Natural killer cell (primary cell): Measurements from ENCODE around the gene RSRC1. TPM values are rescaled to one million over a fixed set of nuclear protein-coding genes. Genes with fewer than 3 reads are reported as not detected.
"Not testable (repeated sequence)": the region's sequence is repeated elsewhere in the genome, so short reads cannot be mapped to it uniquely, and the experiment has no call there.

Source experiments
- ATAC-seq, 3 donors: fragments of 150-1000 bp in 2 of 3; fragments of 200-7000 bp in 1 of 3; cut with Tn5 transposase; 1 replicate in 1 of 3; 2 replicates in 2 of 3; pipeline ENCODE4 v1.10.0; 2021; ENCODE audit warnings: mild to moderate bottlenecking in 2 of 3, moderate library complexity in 2 of 3
- DNase-seq, 2 donors: peaks; one replicate each; pipeline versions ENCODE4 v3.0.0 to v3.0.0-alpha.2; 2013 to 2021; ENCODE audit warnings: mixed read lengths in 1 of 2
- H3K27ac ChIP-seq: one replicate; pipeline ENCODE4 v1.5.1; 2013; ENCODE audit warnings: mild to moderate bottlenecking, low read length
- H3K27me3 ChIP-seq: one replicate; pipeline ENCODE4 v1.6.1; 2013; ENCODE audit warnings: low read length; ENCODE audit not compliant: control insufficient read depth, insufficient read depth
- H3K36me3 ChIP-seq: one replicate; pipeline ENCODE4 v1.6.1; 2013; ENCODE audit warnings: low read length; ENCODE audit not compliant: control insufficient read depth, insufficient read depth
- H3K4me1 ChIP-seq: one replicate; pipeline ENCODE4 v1.6.1; 2013; ENCODE audit warnings: low read length; ENCODE audit not compliant: control insufficient read depth, insufficient read depth
- H3K4me3 ChIP-seq: one replicate; pipeline ENCODE4 v1.5.1; 2013; ENCODE audit warnings: low read length
- H3K9me3 ChIP-seq: one replicate; pipeline ENCODE4 v1.6.1; 2013; ENCODE audit warnings: low read length; ENCODE audit not compliant: control insufficient read depth, insufficient read depth
- H3K27ac Mint-ChIP-seq, 2 donors: one replicate each; pipeline ENCODE4 v1.8.0; 2022; ENCODE audit warnings: mild to moderate bottlenecking in 2 of 2, mixed read lengths in 2 of 2, moderate library complexity in 1 of 2
- H3K27me3 Mint-ChIP-seq, 2 donors: one replicate each; pipeline ENCODE4 v1.8.0; 2022; ENCODE audit warnings: low read depth in 2 of 2, mixed read lengths in 2 of 2
- H3K36me3 Mint-ChIP-seq: one replicate; pipeline ENCODE4 v1.8.0; 2022; ENCODE audit warnings: mixed read lengths
- H3K4me1 Mint-ChIP-seq, 2 donors: one replicate each; pipeline ENCODE4 v1.8.0; 2022; ENCODE audit warnings: mixed read lengths in 2 of 2
- H3K4me3 Mint-ChIP-seq: one replicate; pipeline ENCODE4 v1.8.0; 2022; ENCODE audit warnings: mild to moderate bottlenecking, moderate library complexity, mixed read lengths
- H3K9me3 Mint-ChIP-seq, 2 donors: one replicate each; pipeline ENCODE4 v1.8.0; 2022; ENCODE audit warnings: mixed read lengths in 2 of 2
- WGBS: methylation state at CpG from one replicate; pipeline ENCODE4 v1.1.7; 2013; ENCODE audit warnings: missing lambda C conversion rate; ENCODE audit not compliant: insufficient coverage; 5-methylcytosine and 5-hydroxymethylcytosine counted together
- intact Hi-C: fragments of 100-400 bp; cut with micrococcal nuclease; formaldehyde crosslinking; loops from one replicate; pipeline ENCODE4 v1.14.2; 2022
- total RNA-seq, 4 donors: library from RNA; stranded (reverse); fragments of 120-200 nt in 1 of 4; gene quantifications; one replicate each; pipeline versions ENCODE4 v1.2.3 to v1.2.4, GENCODE V29; 2013 to 2022
- TF ChIP-seq, protein P1 (sequence below): fragments of 200-600 bp; IDR thresholded peaks from one replicate; pipeline ENCODE4 v1.8.0; 2022; ENCODE audit warnings: antibody characterized with exemption

The RSRC1 gene
- total RNA-seq, 3 donors from 2014 or later (not counting 1 experiment from before 2014, with no cell fraction given) = 37.3 to 41.1 (median 37.6) TPM

DNA sequence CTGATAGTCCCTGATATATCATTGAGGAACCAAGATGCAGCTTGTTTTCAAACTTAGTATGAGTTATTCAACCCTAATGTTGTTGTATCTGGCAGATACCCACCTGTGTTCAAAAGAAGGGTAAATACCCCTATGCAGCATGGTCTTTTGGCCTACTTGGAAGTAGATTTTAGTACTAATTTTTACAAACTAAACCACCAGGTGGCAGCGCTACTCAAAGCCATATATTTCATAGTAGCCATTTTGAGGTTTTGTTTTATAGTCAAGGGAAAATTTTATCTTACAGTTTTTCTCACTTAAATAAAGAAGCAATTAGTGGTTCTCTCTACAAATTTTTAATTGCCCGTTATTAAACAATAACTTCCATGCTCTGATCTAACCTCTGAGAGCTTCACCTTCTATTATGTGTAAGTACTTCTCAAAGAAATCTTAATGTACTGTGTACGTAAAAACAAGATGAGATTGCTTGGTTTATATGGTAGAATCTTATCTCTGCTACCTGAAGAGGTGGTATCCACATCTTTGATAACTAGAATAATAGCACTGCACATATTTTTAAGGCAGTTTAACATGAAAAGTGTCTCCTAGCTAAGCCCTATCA, 429.6 kb downstream of the RSRC1 start:
- peaks cover 2% of the 10 kb centered on the region for H3K36me3 ChIP-seq
- ATAC-seq (peak in 1 of 3 donors; percentile 54), DNase-seq (peak in 1 of 2 donors; percentile 69)
- H3K4me3 ChIP-seq = no peak overlapping the region
- H3K9me3 ChIP-seq = no peaks in the 10 kb centered on the region
- H3K27ac ChIP-seq = no peak overlapping the region
- Mint-ChIP-seq H3K36me3 (peaks cover 7% of the 10 kb centered on the region), H3K27ac (no peak overlapping the region), H3K27me3 (no peaks in the 10 kb centered on the region), H3K4me3 (no peak overlapping the region), H3K4me1 (no peaks in the 10 kb centered on the region), H3K9me3 (no peaks in the 10 kb centered on the region)
- intact Hi-C loops = loop anchor here (5.0 kb wide), 1 partner anchor 253 kb away; no protein-coding TSS in a partner anchor
- H3K4me1 ChIP-seq = no peaks in the 10 kb centered on the region
- TF ChIP-seq, protein P1, sequence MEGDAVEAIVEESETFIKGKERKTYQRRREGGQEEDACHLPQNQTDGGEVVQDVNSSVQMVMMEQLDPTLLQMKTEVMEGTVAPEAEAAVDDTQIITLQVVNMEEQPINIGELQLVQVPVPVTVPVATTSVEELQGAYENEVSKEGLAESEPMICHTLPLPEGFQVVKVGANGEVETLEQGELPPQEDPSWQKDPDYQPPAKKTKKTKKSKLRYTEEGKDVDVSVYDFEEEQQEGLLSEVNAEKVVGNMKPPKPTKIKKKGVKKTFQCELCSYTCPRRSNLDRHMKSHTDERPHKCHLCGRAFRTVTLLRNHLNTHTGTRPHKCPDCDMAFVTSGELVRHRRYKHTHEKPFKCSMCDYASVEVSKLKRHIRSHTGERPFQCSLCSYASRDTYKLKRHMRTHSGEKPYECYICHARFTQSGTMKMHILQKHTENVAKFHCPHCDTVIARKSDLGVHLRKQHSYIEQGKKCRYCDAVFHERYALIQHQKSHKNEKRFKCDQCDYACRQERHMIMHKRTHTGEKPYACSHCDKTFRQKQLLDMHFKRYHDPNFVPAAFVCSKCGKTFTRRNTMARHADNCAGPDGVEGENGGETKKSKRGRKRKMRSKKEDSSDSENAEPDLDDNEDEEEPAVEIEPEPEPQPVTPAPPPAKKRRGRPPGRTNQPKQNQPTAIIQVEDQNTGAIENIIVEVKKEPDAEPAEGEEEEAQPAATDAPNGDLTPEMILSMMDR = peak; percentile 28
- no CpG with 5 or more reads among the region's 3 CpGs for WGBS
- H3K27me3 ChIP-seq = no peaks in the 10 kb centered on the region

GRCh38 chr3:158540066-158540465, 430.2 kb downstream of the RSRC1 start:
- H3K27ac ChIP-seq = no peak overlapping the region
- TF ChIP-seq, protein P1 = no peak
- no peaks in the 10 kb centered on the region for H3K9me3 Mint-ChIP-seq
- H3K27me3 ChIP-seq = no peaks in the 10 kb centered on the region
- no peak overlapping the region for H3K4me3 ChIP-seq
- H3K36me3 Mint-ChIP-seq = peaks cover 7% of the 10 kb centered on the region
- ATAC-seq = no peak
- no peaks in the 10 kb centered on the region for H3K27me3 Mint-ChIP-seq
- H3K4me1 Mint-ChIP-seq = no peaks in the 10 kb centered on the region
- intact Hi-C loops = no loop called here
- no peak overlapping the region for H3K27ac Mint-ChIP-seq
- 100% methylated on average over 1 of the region's 1 CpG for WGBS
- no peaks in the 10 kb centered on the region for H3K4me1 ChIP-seq
- no peaks in the 10 kb centered on the region for H3K9me3 ChIP-seq
- peaks cover 2% of the 10 kb centered on the region for H3K36me3 ChIP-seq
- H3K4me3 Mint-ChIP-seq = no peak overlapping the region
- no peak for DNase-seq

GRCh38 chr3:158548691-158549090, 438.8 kb downstream of the RSRC1 start:
- no peaks in the 10 kb centered on the region for H3K9me3 ChIP-seq
- H3K4me1 ChIP-seq = no peaks in the 10 kb centered on the region
- TF ChIP-seq, protein P1 = no peak
- H3K36me3 ChIP-seq = no peaks in the 10 kb centered on the region
- Mint-ChIP-seq H3K36me3 (peaks cover 4% of the 10 kb centered on the region), H3K27ac (no peak overlapping the region), H3K4me3 (no peak overlapping the region), H3K9me3 (peaks cover 2 to 3% of the 10 kb centered on the region in 2 donors), H3K4me1 (no peaks in the 10 kb centered on the region), H3K27me3 (no peaks in the 10 kb centered on the region)
- no peak for DNase-seq
- intact Hi-C loops = no loop called here
- H3K4me3 ChIP-seq = no peak overlapping the region
- no peak for ATAC-seq
- 90% methylated on average over 4 of the region's 4 CpGs for WGBS
- no peaks in the 10 kb centered on the region for H3K27me3 ChIP-seq
- H3K27ac ChIP-seq = no peak overlapping the region

DNA sequence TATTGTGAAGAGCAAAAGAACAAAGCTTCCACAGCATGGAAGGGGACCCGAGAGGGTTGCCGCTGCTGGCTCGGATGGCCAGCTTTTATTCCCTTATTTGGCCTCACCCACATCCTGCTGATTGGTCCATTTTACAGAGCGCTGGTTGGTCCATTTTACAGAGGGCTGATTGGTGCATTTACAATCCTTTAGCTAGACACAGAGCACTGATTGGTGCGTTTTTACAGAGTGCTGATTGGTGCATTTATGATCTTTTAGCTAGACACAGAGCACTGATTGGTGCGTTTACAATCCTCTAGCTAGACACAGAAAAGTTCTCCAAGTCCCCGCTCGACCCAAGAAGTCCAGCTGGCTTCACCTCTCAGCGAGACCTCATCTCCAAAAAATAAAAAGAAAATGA, 440.0 kb downstream of the RSRC1 start:
- ATAC-seq, H3K9me3 Mint-ChIP-seq, H3K27ac Mint-ChIP-seq, H3K36me3 Mint-ChIP-seq, H3K4me1 ChIP-seq, H3K27ac ChIP-seq, DNase-seq, H3K9me3 ChIP-seq, intact Hi-C loops, H3K27me3 Mint-ChIP-seq, H3K27me3 ChIP-seq, H3K4me3 Mint-ChIP-seq, H3K36me3 ChIP-seq, H3K4me1 Mint-ChIP-seq, H3K4me3 ChIP-seq: not testable (repeated sequence)
- WGBS = 96% methylated on average over 9 of the region's 9 CpGs
